Measurements from ENCODE around the gene ZNF862. TPM values are rescaled to one million over a fixed set of nuclear protein-coding genes. Genes with fewer than 3 reads are reported as not detected.

The ZNF862 gene
- total RNA-seq, 1 donor from 2014 or later = 19.6 TPM

GRCh38 chr7:149879766-149880637 is 41.8 kb downstream of the ZNF862 start:
- Mint-ChIP-seq H3K9me3 (no peaks in the 10 kb centered on the region), H3K27me3 (ENCODE audit: low read depth) (no peaks in the 10 kb centered on the region), H3K36me3 (ENCODE audit: low read depth) (no peaks in the 10 kb centered on the region), H3K4me3 (peak overlapping the region; percentile 13), H3K4me1 (peaks cover 29% of the 10 kb centered on the region), H3K27ac (ENCODE audit: unreplicated experiment) (no peak overlapping the region)
- no peak for DNase-seq (ENCODE audit: low read depth, low spot score)
- TF ChIP-seq CTCF (conservative IDR thresholded peaks at IDR 0.05) = no peak

- Mint-ChIP-seq H3K27me3 (ENCODE audit: low read depth) (no peaks in the 10 kb centered on the region), H3K4me3 (peak overlapping the region; percentile 34), H3K36me3 (ENCODE audit: low read depth) (no peaks in the 10 kb centered on the region), H3K4me1 (peaks cover 25% of the 10 kb centered on the region), H3K9me3 (no peaks in the 10 kb centered on the region), H3K27ac (ENCODE audit: unreplicated experiment) (no peak overlapping the region)
- no peak for TF ChIP-seq CTCF (conservative IDR thresholded peaks at IDR 0.05)
- no peak for DNase-seq (ENCODE audit: low read depth, low spot score)
These were observed 42.6 kb downstream of the ZNF862 start for GRCh38 chr7:149880638-149881311.

- peak overlapping the region; percentile 34 for H3K4me3 Mint-ChIP-seq
- TF ChIP-seq CTCF (conservative IDR thresholded peaks at IDR 0.05) = no peak
- no peak for DNase-seq (ENCODE audit: low read depth, low spot score)
- H3K27me3 Mint-ChIP-seq (ENCODE audit: low read depth) = no peaks in the 10 kb centered on the region
- no peak overlapping the region for H3K27ac Mint-ChIP-seq (ENCODE audit: unreplicated experiment)
- no peaks in the 10 kb centered on the region for H3K36me3 Mint-ChIP-seq (ENCODE audit: low read depth)
- H3K9me3 Mint-ChIP-seq = no peaks in the 10 kb centered on the region
- peaks cover 32% of the 10 kb centered on the region for H3K4me1 Mint-ChIP-seq
These were observed 43.4 kb downstream of the ZNF862 start for GRCh38 chr7:149881328-149882247.

- Mint-ChIP-seq H3K4me3 (peak overlapping the region; percentile 42), H3K36me3 (ENCODE audit: low read depth) (no peaks in the 10 kb centered on the region), H3K9me3 (no peaks in the 10 kb centered on the region), H3K27ac (ENCODE audit: unreplicated experiment) (peak overlapping the region; percentile 77), H3K4me1 (peaks cover 32% of the 10 kb centered on the region), H3K27me3 (ENCODE audit: low read depth) (no peaks in the 10 kb centered on the region)
- DNase-seq (ENCODE audit: low read depth, low spot score) = no peak
- TF ChIP-seq CTCF (conservative IDR thresholded peaks at IDR 0.05) = no peak
These were observed 44.3 kb downstream of the ZNF862 start for GRCh38 chr7:149882248-149883047.

Data from neural crest cell (in vitro differentiated cells).